NB4 (cell line): ENCODE measurements around the gene CFAP65.

ENCODE experiments used
- DNase-seq: peaks from one replicate; pipeline ENCODE4 v3.0.0; 2010; ENCODE audit warnings: low read depth
- H3K4me3 ChIP-seq: one replicate; pipeline ENCODE4 v1.5.1; 2011; ENCODE audit warnings: mild to moderate bottlenecking, low read depth, low read length, moderate library complexity
- CTCF ChIP-seq: IDR thresholded peaks from one replicate; pipeline ENCODE4 v1.5.1; 2012; ENCODE audit warnings: low read depth, low read length
- MYC ChIP-seq: IDR thresholded peaks from 2 replicates; pipeline ENCODE4 v1.6.1; 2011; ENCODE audit warnings: low read depth, low read length
- POLR2A ChIP-seq: IDR thresholded peaks from 2 replicates; pipeline ENCODE4 v1.6.1; 2011; ENCODE audit warnings: mild to moderate bottlenecking; ENCODE audit not compliant: insufficient read length; ENCODE audit errors: extremely low read depth
- TF ChIP-seq, protein P1 (sequence below): IDR thresholded peaks from 2 replicates; pipeline ENCODE4 v1.6.1; 2011; ENCODE audit warnings: low read depth, low read length

The CFAP65 gene

DNA sequence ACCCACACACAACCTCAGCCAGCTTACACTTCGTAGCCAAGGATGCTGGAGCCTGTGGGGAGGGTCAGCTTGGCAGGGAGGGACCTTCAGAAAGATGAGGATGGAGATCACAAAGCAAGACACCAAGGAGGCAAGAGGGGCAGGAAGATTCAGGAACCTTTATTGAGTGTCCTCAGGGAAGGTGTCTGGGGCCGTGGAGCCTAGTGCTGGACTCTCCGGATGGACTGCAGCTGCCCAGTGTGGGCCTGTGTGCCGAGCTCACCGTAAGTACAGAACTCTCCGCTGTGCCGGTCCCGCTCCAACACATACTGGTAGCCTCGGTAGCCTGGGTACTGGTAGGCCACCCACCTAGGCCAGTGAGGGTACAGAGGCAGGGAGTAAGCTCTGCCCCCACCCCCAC is 51.3 kb downstream of the CFAP65 start:
- TF ChIP-seq, protein P1, sequence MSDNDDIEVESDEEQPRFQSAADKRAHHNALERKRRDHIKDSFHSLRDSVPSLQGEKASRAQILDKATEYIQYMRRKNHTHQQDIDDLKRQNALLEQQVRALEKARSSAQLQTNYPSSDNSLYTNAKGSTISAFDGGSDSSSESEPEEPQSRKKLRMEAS = no peak
- TF ChIP-seq POLR2A (no peak), MYC (no peak), CTCF (no peak)
- no peak for DNase-seq

GRCh38 chr2:218988650-218989049 is 52.7 kb downstream of the CFAP65 start:
- DNase-seq = no peak
- TF ChIP-seq MYC = no peak
- no peak overlapping the region for H3K4me3 ChIP-seq

More for the DNA sequence above, 51.3 kb downstream of the CFAP65 start:
- H3K4me3 ChIP-seq = no peak overlapping the region

- no peak for TF ChIP-seq MYC
- TF ChIP-seq CTCF = no peak
- no peak for TF ChIP-seq POLR2A
- TF ChIP-seq, protein P1 = no peak
- no peak overlapping the region for H3K4me3 ChIP-seq
- DNase-seq = no peak
These were observed 53.2 kb downstream of the CFAP65 start for GRCh38 chr2:218988164-218988563.

- TF ChIP-seq MYC (no peak), CTCF (no peak), POLR2A (no peak)
- TF ChIP-seq, protein P1 = no peak
- no peak overlapping the region for H3K4me3 ChIP-seq
- DNase-seq = no peak
These were observed 55.1 kb downstream of the CFAP65 start for GRCh38 chr2:218986148-218986761.

GRCh38 chr2:218985325-218986091 is 55.8 kb downstream of the CFAP65 start:
- DNase-seq = no peak
- no peak for TF ChIP-seq MYC
- TF ChIP-seq, protein P1 = no peak
- H3K4me3 ChIP-seq = no peak overlapping the region

DNA sequence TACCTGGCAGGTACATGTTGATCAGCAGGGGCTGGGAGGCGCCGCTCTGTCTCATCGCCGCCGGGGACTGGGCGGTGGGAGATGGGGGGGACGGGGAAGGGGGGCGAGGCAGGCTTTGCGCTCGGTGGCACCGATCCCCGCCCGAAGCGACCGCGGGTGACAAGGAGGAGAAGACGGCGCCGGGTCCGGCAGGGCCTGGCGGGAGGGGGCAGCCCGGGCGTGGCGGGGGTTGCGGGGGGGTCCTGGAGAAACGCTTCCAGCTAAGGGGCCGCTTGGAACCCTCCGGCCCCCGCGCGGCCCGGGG is 56.3 kb downstream of the CFAP65 start, which contains the start of gene FEV:
TSS of gene FEV (minus strand) at position 164 of the 304 bp plus-strand sequence. CDS start at position 55, 109 bp downstream.
- no peak for DNase-seq
- no peak within 1 kb of the TSS for H3K4me3 ChIP-seq
- TF ChIP-seq, protein P1 = no peak
- TF ChIP-seq MYC = no peak
- no peak for TF ChIP-seq CTCF
- no peak for TF ChIP-seq POLR2A
